GM13977 (cell line): ENCODE data around the gene KDM4C.

Experiments used
- DNase-seq: peaks from one replicate; pipeline ENCODE4 v3.0.0; 2012; ENCODE audit warnings: low spot score
- CTCF ChIP-seq: IDR thresholded peaks from 2 replicates; pipeline ENCODE4 v1.5.1; 2012; ENCODE audit warnings: mild to moderate bottlenecking, control low read depth; ENCODE audit not compliant: insufficient read depth; ENCODE audit errors: extremely low read depth, missing control alignments
- in situ Hi-C: fragments of 300-500 bp; cut with MboI; formaldehyde crosslinking; loops from one replicate; pipeline ENCODE4 v1.12.0; 2022; ENCODE audit warnings: low sequenced_read_pairs, low pct_unique_long_range_greater_than_20kb, mixed read lengths, inconsistent platforms; ENCODE audit not compliant: unreplicated experiment

The KDM4C gene

GRCh38 chr9:7132605-7133004, 374.8 kb downstream of the KDM4C start:
- in situ Hi-C loops, result no loop called here
- no peak for DNase-seq
- TF ChIP-seq CTCF, result no peak

- in situ Hi-C loops, result no loop called here
- no peak for DNase-seq
- no peak for TF ChIP-seq CTCF
Observed at GRCh38 chr9:7135735-7136134, 378.0 kb downstream of the KDM4C start.

- DNase-seq, result no peak
- in situ Hi-C loops, result no loop called here
- TF ChIP-seq CTCF, result no peak
Observed at GRCh38 chr9:7137040-7137439, 379.3 kb downstream of the KDM4C start.

- in situ Hi-C loops, result no loop called here
- no peak for TF ChIP-seq CTCF
- no peak for DNase-seq
Observed at GRCh38 chr9:7137571-7137970, 379.8 kb downstream of the KDM4C start.

GRCh38 chr9:7139886-7140285, 382.1 kb downstream of the KDM4C start:
- no peak for TF ChIP-seq CTCF
- in situ Hi-C loops, result no loop called here
- DNase-seq, result no peak

GRCh38 chr9:7140401-7140800, 382.6 kb downstream of the KDM4C start:
- no peak for DNase-seq
- TF ChIP-seq CTCF, result no peak
- in situ Hi-C loops, result no loop called here

GRCh38 chr9:7143645-7144200, 385.9 kb downstream of the KDM4C start:
- no peak for TF ChIP-seq CTCF
- no peak for DNase-seq
- in situ Hi-C loops, result no loop called here
